ENCODE measurements around the gene TEX51.

DNA sequence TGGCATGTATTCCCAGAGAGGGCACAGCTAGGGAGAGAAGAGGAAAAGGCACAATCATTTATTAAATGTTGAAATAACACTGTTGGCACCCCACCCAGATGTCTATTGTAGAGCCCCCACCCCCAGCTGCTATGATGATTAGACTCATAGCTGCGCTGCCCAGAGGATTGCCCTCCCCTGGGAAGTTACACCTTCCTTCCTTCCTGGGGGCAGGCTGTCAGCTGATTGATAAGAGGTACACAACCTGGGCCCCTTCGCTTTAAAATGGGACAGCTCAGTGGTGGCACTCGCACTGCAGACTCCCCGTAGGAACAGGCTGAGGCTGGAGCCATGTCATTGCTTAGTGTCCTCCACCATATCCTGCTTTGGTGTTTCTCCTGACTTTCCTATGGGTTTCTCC, 18.1 kb downstream of the TEX51 start:
- TF ChIP-seq GATA2 (IDR thresholded peaks at IDR 0.05; ENCODE audit: low read depth, low read length) (no peak), GATA3 (IDR thresholded peaks at IDR 0.05; ENCODE audit: low read depth, low read length) (no peak)
